ENCODE data around the gene CCL18. TPM values are rescaled to one million over a fixed set of nuclear protein-coding genes. Genes with fewer than 3 reads are reported as not detected.

Gene CCL18
- total RNA-seq, 4 donors from 2014 or later: 0.66 to 19.2 (median 2.2) TPM; not detected in 1

DNA sequence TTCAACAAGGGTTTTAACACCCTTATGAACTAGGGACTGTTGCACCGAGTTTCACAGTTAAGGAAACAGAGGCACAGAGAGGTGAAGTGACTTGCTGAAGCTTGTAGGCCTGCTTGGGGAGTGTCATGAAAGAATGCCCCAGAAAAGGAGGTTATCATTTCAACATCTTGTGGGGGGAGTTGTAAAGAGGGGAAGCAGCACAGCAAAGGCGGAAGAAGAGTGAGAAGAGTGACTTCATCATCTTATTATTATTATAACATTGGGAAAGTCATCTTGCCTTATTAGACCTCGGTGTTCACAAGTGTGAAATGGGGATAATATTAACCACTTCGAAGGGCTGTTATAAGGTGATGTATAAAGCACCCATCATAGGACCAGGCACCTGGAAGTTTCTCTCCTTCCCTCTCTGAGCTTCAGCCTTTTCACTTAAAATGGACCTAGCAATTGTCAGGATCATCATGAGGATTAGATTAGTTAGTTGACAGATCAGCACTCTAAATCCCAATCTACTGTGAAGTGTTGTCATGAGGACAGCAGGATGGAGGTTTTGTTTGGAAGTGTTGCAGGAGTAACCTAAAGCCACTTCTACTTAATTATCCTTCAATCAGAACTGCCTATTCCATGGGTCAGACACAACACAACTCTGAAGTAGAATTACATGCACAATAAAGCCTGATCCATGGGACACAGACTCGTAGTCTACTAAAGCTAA, 41.9 kb downstream of the CCL18 start:
- TF ChIP-seq, protein P1, sequence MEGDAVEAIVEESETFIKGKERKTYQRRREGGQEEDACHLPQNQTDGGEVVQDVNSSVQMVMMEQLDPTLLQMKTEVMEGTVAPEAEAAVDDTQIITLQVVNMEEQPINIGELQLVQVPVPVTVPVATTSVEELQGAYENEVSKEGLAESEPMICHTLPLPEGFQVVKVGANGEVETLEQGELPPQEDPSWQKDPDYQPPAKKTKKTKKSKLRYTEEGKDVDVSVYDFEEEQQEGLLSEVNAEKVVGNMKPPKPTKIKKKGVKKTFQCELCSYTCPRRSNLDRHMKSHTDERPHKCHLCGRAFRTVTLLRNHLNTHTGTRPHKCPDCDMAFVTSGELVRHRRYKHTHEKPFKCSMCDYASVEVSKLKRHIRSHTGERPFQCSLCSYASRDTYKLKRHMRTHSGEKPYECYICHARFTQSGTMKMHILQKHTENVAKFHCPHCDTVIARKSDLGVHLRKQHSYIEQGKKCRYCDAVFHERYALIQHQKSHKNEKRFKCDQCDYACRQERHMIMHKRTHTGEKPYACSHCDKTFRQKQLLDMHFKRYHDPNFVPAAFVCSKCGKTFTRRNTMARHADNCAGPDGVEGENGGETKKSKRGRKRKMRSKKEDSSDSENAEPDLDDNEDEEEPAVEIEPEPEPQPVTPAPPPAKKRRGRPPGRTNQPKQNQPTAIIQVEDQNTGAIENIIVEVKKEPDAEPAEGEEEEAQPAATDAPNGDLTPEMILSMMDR (IDR thresholded peaks at IDR 0.05; ENCODE audit: low read depth): no peak

DNA sequence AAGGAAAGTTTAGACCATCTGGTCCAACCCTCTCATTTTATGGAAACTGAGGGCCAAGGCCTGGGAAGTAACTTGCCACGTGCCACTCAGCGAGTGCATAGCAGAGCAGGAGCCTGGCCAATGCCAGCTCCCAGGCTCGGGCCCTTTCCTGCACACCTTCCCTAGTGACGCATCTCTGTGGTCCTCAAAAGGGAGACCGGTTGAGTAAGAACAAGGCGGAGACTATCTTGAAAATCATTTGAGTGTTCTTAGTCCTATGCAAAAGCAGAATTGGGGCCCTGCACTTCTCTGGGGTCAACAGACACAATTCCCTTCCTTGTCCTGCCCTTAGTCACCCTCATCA, 42.4 kb downstream of the CCL18 start:
- TF ChIP-seq, protein P1 (IDR thresholded peaks at IDR 0.05; ENCODE audit: low read depth): no peak

DNA sequence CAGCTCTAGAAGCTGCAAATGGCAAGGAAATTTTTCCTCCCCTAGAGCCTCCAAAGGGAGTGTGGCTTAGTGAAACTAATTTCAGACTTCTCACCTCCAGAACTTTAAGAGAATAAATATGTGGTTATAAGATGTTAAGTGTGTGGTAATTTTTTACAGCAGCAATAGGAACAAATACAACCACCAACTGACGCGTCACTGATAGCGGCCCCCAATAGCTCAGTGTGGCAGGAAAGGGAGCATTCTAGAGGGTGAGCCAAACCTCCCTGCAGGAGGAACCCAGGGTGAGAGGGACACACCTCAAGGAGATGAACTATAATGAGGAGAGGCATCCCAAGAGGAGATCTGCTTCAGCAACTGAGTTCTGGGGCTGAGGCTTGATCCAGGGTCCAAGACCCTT, 43.6 kb downstream of the CCL18 start:
- TF ChIP-seq, protein P1 (IDR thresholded peaks at IDR 0.05; ENCODE audit: low read depth): no peak

GRCh38 chr17:36111068-36111490, 47.0 kb downstream of the CCL18 start:
- TF ChIP-seq, protein P1 (IDR thresholded peaks at IDR 0.05; ENCODE audit: low read depth): no peak

DNA sequence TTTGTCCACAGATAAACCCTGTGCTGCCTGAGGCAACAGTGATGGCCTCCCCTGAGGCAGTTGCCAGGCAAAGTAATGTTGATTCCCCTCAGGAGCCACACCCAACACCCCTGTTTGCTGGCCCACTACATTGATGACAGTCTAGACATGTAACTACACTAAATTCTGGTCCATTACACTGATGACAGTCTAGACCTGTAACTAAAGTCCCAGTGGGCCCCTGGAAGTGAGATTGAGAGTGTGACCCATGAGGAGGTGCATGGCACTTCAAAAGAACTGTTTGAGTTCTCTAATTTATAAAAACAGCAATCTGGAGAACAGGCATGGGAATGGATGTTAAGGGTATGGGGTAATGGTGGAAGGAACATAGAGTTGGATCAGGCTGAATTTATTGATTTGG, 48.5 kb downstream of the CCL18 start:
- TF ChIP-seq, protein P1 (IDR thresholded peaks at IDR 0.05; ENCODE audit: low read depth): no peak

GRCh38 chr17:36117505-36118382, 53.7 kb downstream of the CCL18 start:
- TF ChIP-seq, protein P1 (IDR thresholded peaks at IDR 0.05; ENCODE audit: low read depth): no peak
